A673 (cell line): Measurements from ENCODE around the gene SUSD4.

Experiments used
- CTCF ChIP-seq: fragments of 300-800, 200-600 bp; sonication (generic); conservative IDR thresholded peaks from 2 replicates; pipeline ENCODE4 v1.5.1; 2017; ENCODE audit warnings: low read depth, mild to moderate bottlenecking, antibody characterized with exemption, low read length, moderate library complexity, mixed read lengths
- EZH2 ChIP-seq: fragments of 200-600 bp; sonication (generic); IDR thresholded peaks from 2 replicates; pipeline ENCODE4 v1.6.1; 2017; ENCODE audit warnings: borderline replicate concordance, low read depth, mild to moderate bottlenecking, mixed read lengths, antibody characterized with exemption, low read length; ENCODE audit not compliant: poor library complexity, severe bottlenecking

- TF ChIP-seq CTCF (no peak), EZH2 (peak; percentile 75)
These were observed 29.6 kb upstream of the SUSD4 start, which contains the start of gene CCDC185 for GRCh38 chr1:223393275-223394214.
